H1 (cell line): ENCODE results near the gene ADGRV1. TPM values are rescaled to one million over a fixed set of nuclear protein-coding genes. Genes with fewer than 3 reads are reported as not detected.

ENCODE experiments used
- CTCF ChIA-PET: fragments of 300-600 bp; sonication (Branson Sonifier 250); formaldehyde crosslinking; loops from one replicate; lab custom pipeline; 2021; ENCODE audit not compliant: partially characterized antibody; lab: Charles Lee
- POLR2A ChIA-PET: fragments of 300-600 bp; sonication (Branson Sonifier 250); formaldehyde crosslinking; loops from one replicate; lab custom pipeline; 2021; ENCODE audit warnings: inconsistent platforms; ENCODE audit not compliant: partially characterized antibody; lab: Charles Lee
- DNase-seq, 2 experiments: peaks; one replicate each; pipeline versions ENCODE4 v3.0.0 to v3.0.0-alpha.2; 2010 to 2022; ENCODE audit warnings: low spot score in 2 of 2, low read depth in 1 of 2, mixed read lengths in 1 of 2
- FAIRE-seq: peaks from 2 replicates; lab custom pipeline; 2011; peaks lifted over from hg19 to GRCh38; lab: Jason Lieb, UNC
- H2AFZ ChIP-seq: 2 replicates; pipeline ENCODE4 v1.8.1; 2012; ENCODE audit warnings: low read length, inconsistent platforms
- H2AK5ac ChIP-seq: 2 replicates; pipeline ENCODE4 v1.6.1; 2013; ENCODE audit warnings: low read depth, low read length
- H2BK120ac ChIP-seq: replicated peaks from 2 replicates; pipeline ENCODE3; 2013; ENCODE audit warnings: low read depth, low read length, inconsistent platforms
- H2BK12ac ChIP-seq: 2 replicates; pipeline ENCODE4 v1.6.1; 2013; ENCODE audit warnings: low read depth, low read length
- H2BK15ac ChIP-seq: 2 replicates; pipeline ENCODE4 v1.6.1; 2013; ENCODE audit warnings: low read length
- H2BK20ac ChIP-seq: 2 replicates; pipeline ENCODE4 v1.6.1; 2013; ENCODE audit warnings: low read length
- H2BK5ac ChIP-seq: 2 replicates; pipeline ENCODE4 v1.6.1; 2013; ENCODE audit warnings: low read depth, low read length
- H3K14ac ChIP-seq: 2 replicates; pipeline ENCODE4 v1.6.1; 2013; ENCODE audit warnings: inconsistent platforms; ENCODE audit not compliant: insufficient read length
- H3K18ac ChIP-seq: 2 replicates; pipeline ENCODE4 v1.6.1; 2013; ENCODE audit warnings: low read length; ENCODE audit errors: extremely low read depth
- H3K23ac ChIP-seq: 2 replicates; pipeline ENCODE4 v1.6.1; 2013; ENCODE audit warnings: inconsistent platforms; ENCODE audit not compliant: insufficient read length
- H3K23me2 ChIP-seq: 2 replicates; pipeline ENCODE4 v1.6.1; 2013; ENCODE audit warnings: low read depth, low read length
- H3K27ac ChIP-seq: 2 replicates; pipeline ENCODE4 v1.6.1; 2011; ENCODE audit warnings: low read depth, low read length, inconsistent platforms
- H3K27me3 ChIP-seq, 4 experiments: replicated peaks in 1 of 4; 1 replicate in 1 of 4; 2 replicates in 3 of 4; pipeline versions ENCODE4 v1.6.1 to v1.8.1; 2011 to 2013; ENCODE audit warnings: low read length in 3 of 4, mild to moderate bottlenecking in 3 of 4, inconsistent platforms in 2 of 4, mixed read lengths in 2 of 4, moderate library complexity in 1 of 4; ENCODE audit not compliant: control insufficient read depth in 3 of 4, insufficient read depth in 3 of 4; ENCODE audit errors: extremely low read depth in 1 of 4
- H3K36me3 ChIP-seq, 4 experiments: 2 replicates each; pipeline versions ENCODE4 v1.6.1 to v1.8.1; 2011 to 2013; ENCODE audit warnings: mild to moderate bottlenecking in 4 of 4, low read length in 3 of 4, moderate library complexity in 2 of 4, control low read depth in 1 of 4, inconsistent platforms in 1 of 4; ENCODE audit not compliant: insufficient read depth in 4 of 4, control insufficient read depth in 2 of 4
- H3K4ac ChIP-seq: replicated peaks from 2 replicates; pipeline ENCODE3; 2013; ENCODE audit warnings: low read length, low read depth, mixed read lengths, inconsistent platforms; ENCODE audit not compliant: insufficient read length
- H3K4me1 ChIP-seq, 4 experiments: replicated peaks in 1 of 4; 1 replicate in 1 of 4; 2 replicates in 3 of 4; pipeline versions ENCODE4 v1.6.1 to v1.8.1; 2011 to 2013; ENCODE audit warnings: low read length in 3 of 4, inconsistent platforms in 2 of 4, mixed read lengths in 1 of 4; ENCODE audit not compliant: insufficient read depth in 4 of 4, control insufficient read depth in 3 of 4
- H3K4me2 ChIP-seq, 2 experiments: 2 replicates each; pipeline versions ENCODE4 v1.6.1 to v1.8.1; 2011 to 2013; ENCODE audit warnings: low read depth in 2 of 2, low read length in 2 of 2, control low read depth in 1 of 2, inconsistent platforms in 1 of 2, mild to moderate bottlenecking in 1 of 2; ENCODE audit not compliant: insufficient read depth in 1 of 2
- H3K4me3 ChIP-seq, 4 experiments: fragments of 200-600, 300-600 bp in 1 of 4; sonication (generic), shearing (Covaris generic), sonication (Bioruptor Twin) in 1 of 4; 2 replicates each; pipeline versions ENCODE4 v1.5.1 to v1.8.1; 2011 to 2016; ENCODE audit warnings: low read length in 4 of 4, low read depth in 3 of 4, control low read depth in 2 of 4, inconsistent platforms in 2 of 4, mild to moderate bottlenecking in 2 of 4, mixed read lengths in 1 of 4, moderate library complexity in 1 of 4; ENCODE audit not compliant: insufficient read depth in 2 of 4; ENCODE audit errors: extremely low read depth in 1 of 4
- H3K56ac ChIP-seq: replicated peaks from 2 replicates; pipeline ENCODE3; 2013; ENCODE audit warnings: low read depth, mild to moderate bottlenecking, mixed read lengths, low read length, inconsistent platforms; ENCODE audit not compliant: insufficient read length
- H3K79me1 ChIP-seq: 2 replicates; pipeline ENCODE4 v1.6.1; 2013; ENCODE audit warnings: low read depth, low read length, control low read depth
- H3K79me2 ChIP-seq, 2 experiments: 2 replicates each; pipeline versions ENCODE4 v1.6.1 to v1.8.1; 2012 to 2013; ENCODE audit warnings: low read length in 2 of 2, mild to moderate bottlenecking in 2 of 2, inconsistent platforms in 1 of 2; ENCODE audit not compliant: insufficient read depth in 2 of 2, control insufficient read depth in 1 of 2
- H3K9ac ChIP-seq, 4 experiments: replicated peaks in 1 of 4; 1 replicate in 1 of 4; 2 replicates in 3 of 4; pipeline versions ENCODE4 v1.6.1 to v1.8.1; 2011 to 2013; ENCODE audit warnings: low read depth in 3 of 4, low read length in 3 of 4, control low read depth in 2 of 4, mild to moderate bottlenecking in 2 of 4, moderate library complexity in 2 of 4, inconsistent platforms in 1 of 4; ENCODE audit errors: extremely low read depth in 1 of 4
- H3K9me3 ChIP-seq, 2 experiments: 2 replicates each; pipeline versions ENCODE4 v1.6.1 to v1.8.1; 2012 to 2013; ENCODE audit warnings: mild to moderate bottlenecking in 2 of 2, moderate library complexity in 2 of 2, control low read depth in 1 of 2, inconsistent platforms in 1 of 2, low read depth in 1 of 2, low read length in 1 of 2, mixed read lengths in 1 of 2; ENCODE audit not compliant: insufficient read depth in 2 of 2
- H4K20me1 ChIP-seq, 2 experiments: replicated peaks in 1 of 2; 2 replicates each; pipeline versions ENCODE3 to v1.8.1; 2011 to 2013; ENCODE audit warnings: inconsistent platforms in 2 of 2, low read length in 2 of 2, mild to moderate bottlenecking in 1 of 2; ENCODE audit not compliant: insufficient read depth in 2 of 2, control insufficient read depth in 1 of 2
- H4K5ac ChIP-seq: 2 replicates; pipeline ENCODE4 v1.6.1; 2013; ENCODE audit warnings: low read length, low read depth, mixed read lengths, inconsistent platforms; ENCODE audit not compliant: insufficient read length
- H4K8ac ChIP-seq: 2 replicates; pipeline ENCODE4 v1.8.0; 2013; ENCODE audit warnings: mild to moderate bottlenecking, moderate library complexity, low read length, inconsistent platforms; ENCODE audit not compliant: insufficient read depth; ENCODE audit errors: extremely low read depth
- H4K91ac ChIP-seq: replicated peaks from 2 replicates; pipeline ENCODE3; 2013; ENCODE audit warnings: low read length, mixed read lengths, inconsistent platforms; ENCODE audit not compliant: insufficient read length
- BRCA1 ChIP-seq: IDR thresholded peaks from 2 replicates; pipeline ENCODE4 v1.6.1; 2012; ENCODE audit warnings: low read depth, low read length, improper control_type of control experiment
- HDAC2 ChIP-seq, 2 experiments: fragments of 300-600 bp in 1 of 2; sonication (generic) in 1 of 2; IDR thresholded peaks; 2 replicates each; pipeline ENCODE4 v1.6.1; 2011 to 2012; ENCODE audit warnings: low read depth in 2 of 2, low read length in 2 of 2, mild to moderate bottlenecking in 2 of 2, moderate library complexity in 2 of 2, borderline replicate concordance in 1 of 2, inconsistent platforms in 1 of 2
- HDAC6 ChIP-seq: IDR thresholded peaks from one replicate; pipeline ENCODE4 v1.7.1; 2012; ENCODE audit warnings: low read depth, mild to moderate bottlenecking, inconsistent platforms, low read length, moderate library complexity
- KDM4A ChIP-seq: IDR thresholded peaks from one replicate; pipeline ENCODE4 v1.7.1; 2012; ENCODE audit warnings: low read depth, mild to moderate bottlenecking, moderate library complexity, low read length, inconsistent platforms; ENCODE audit not compliant: severe bottlenecking
- TAF7 ChIP-seq: optimal IDR thresholded peaks from 2 replicates; pipeline ENCODE3; 2011; ENCODE audit warnings: low read depth, mild to moderate bottlenecking, inconsistent platforms, low read length, moderate library complexity, borderline replicate concordance
- WGBS, 2 experiments: shearing (Covaris generic) in 1 of 2; methylation state at CpG; one replicate each; pipeline versions ENCODE4 v1.1.6 to v1.1.7; 2013 to 2015; ENCODE audit warnings: low lambda C conversion rate in 2 of 2, mixed read lengths in 2 of 2, inconsistent platforms in 1 of 2, low coverage in 1 of 2, missing lambda C conversion rate in 1 of 2; ENCODE audit not compliant: insufficient replicate concordance in 2 of 2, insufficient coverage in 1 of 2, insufficient read length in 1 of 2; ENCODE audit errors: extremely low coverage in 1 of 2, missing lambda C conversion rate in 1 of 2; 5-methylcytosine and 5-hydroxymethylcytosine counted together
- polyA plus RNA-seq, 7 experiments: library from polyadenylated mRNA; depleted of rRNA in 3 of 7; stranded (reverse) in 5 of 7; unstranded in 2 of 7; fragments of >200 nt in 5 of 7; fragments of 200-250 nt in 2 of 7; gene quantifications; 1 replicate in 5 of 7; 2 replicates in 1 of 7; 4 replicates in 1 of 7; pipeline versions ENCODE4 v1.2.1 to v1.2.3, GENCODE V29; 2011 to 2013; ENCODE audit warnings: missing spikeins in 2 of 7, mixed read lengths in 2 of 7
- total RNA-seq: library from RNA; stranded (reverse); fragmentation: NEBNext Ultra II Directional; extraction: Animal tissue kit (Norgen Biotek cat#: 25700); gene quantifications from 2 replicates; pipeline ENCODE4 v1.2.1, GENCODE V29; 2021

Gene ADGRV1
- total and polyA plus RNA-seq, 2 of the 8 experiments (the other 6 are each of a cell fraction or from before 2014, with no cell fraction given): 53.1 to 62.2 TPM

GRCh38 chr5:91162534-91163381 lies 604.2 kb downstream of the ADGRV1 start:
- Histone ChIP-seq H3K14ac (no peak overlapping the region), H4K20me1 (no peaks in the 10 kb centered on the region), H2BK15ac (no peak overlapping the region), H3K18ac (no peak overlapping the region), H3K27me3 (no peaks in the 10 kb centered on the region), H4K8ac (no peak overlapping the region), H2AK5ac (no peak overlapping the region)
- TF ChIP-seq KDM4A (no peak), BRCA1 (no peak), HDAC2 (IDR thresholded peaks at IDR 0.05; ENCODE audit: borderline replicate concordance in 1 of 2, low read depth in 2 of 2, low read length in 2 of 2) (no peak), HDAC6 (no peak), TAF7 (no peak)
- TF ChIP-seq, all 59 proteins: peak for 0
- Histone ChIP-seq H2BK5ac (no peak overlapping the region), H3K4me1 (no peaks in the 10 kb centered on the region), H3K4me3 (no peak overlapping the region), H3K27ac (no peak overlapping the region), H3K23ac (no peak overlapping the region), H2BK12ac (no peak overlapping the region), H3K79me2 (no peaks in the 10 kb centered on the region), H4K91ac (no peak overlapping the region), H3K56ac (no peak overlapping the region), H3K4ac (no peak overlapping the region), H3K36me3 (peaks cover 0 to 6% (median 2%) of the 10 kb centered on the region in 4 experiments; a peak in 4 of 8 replicates), H3K9me3 (no peaks in the 10 kb centered on the region), H2BK20ac (no peak overlapping the region), H3K23me2 (no peaks in the 10 kb centered on the region; the same call in 1 of the 2 replicates), H2BK120ac (no peak overlapping the region), H3K9ac (no peak overlapping the region), H4K5ac (no peak overlapping the region), H2AFZ (no peak overlapping the region), H3K79me1 (no peaks in the 10 kb centered on the region), H3K4me2 (no peak overlapping the region)
- POLR2A ChIA-PET: no interaction called here
- FAIRE-seq (no peak), DNase-seq (no peak)
- CTCF ChIA-PET: interaction anchor here (0.7 kb wide), 1 partner anchor 60 kb away, joined by 3 read pairs; no protein-coding TSS in a partner anchor
- WGBS, 2 experiments: 84% methylated on average over 6 of the region's 6 CpGs; no CpG with 5 or more reads in 1 of the 2 experiments
